GM12892 (cell line): Measurements from ENCODE around the gene HDAC4.

Experiments
- DNase-seq: peaks from one replicate; pipeline ENCODE4 v3.0.0; 2011; ENCODE audit not compliant: insufficient read length
- FAIRE-seq: peaks from 2 replicates; lab custom pipeline; 2011; peaks lifted over from hg19 to GRCh38; lab: Jason Lieb, UNC
- POLR2A ChIP-seq: IDR thresholded peaks from 2 replicates; pipeline ENCODE4 v1.6.1; 2011; ENCODE audit warnings: low read depth, low read length, control low read depth
- POLR2AphosphoS5 ChIP-seq: IDR thresholded peaks from 2 replicates; pipeline ENCODE4 v1.6.1; 2011; ENCODE audit warnings: low read depth, low read length, control low read depth
- TAF1 ChIP-seq: IDR thresholded peaks from 2 replicates; pipeline ENCODE4 v1.6.1; 2011; ENCODE audit warnings: low read depth, mild to moderate bottlenecking, control low read depth, low read length, borderline replicate concordance

The HDAC4 gene

DNA sequence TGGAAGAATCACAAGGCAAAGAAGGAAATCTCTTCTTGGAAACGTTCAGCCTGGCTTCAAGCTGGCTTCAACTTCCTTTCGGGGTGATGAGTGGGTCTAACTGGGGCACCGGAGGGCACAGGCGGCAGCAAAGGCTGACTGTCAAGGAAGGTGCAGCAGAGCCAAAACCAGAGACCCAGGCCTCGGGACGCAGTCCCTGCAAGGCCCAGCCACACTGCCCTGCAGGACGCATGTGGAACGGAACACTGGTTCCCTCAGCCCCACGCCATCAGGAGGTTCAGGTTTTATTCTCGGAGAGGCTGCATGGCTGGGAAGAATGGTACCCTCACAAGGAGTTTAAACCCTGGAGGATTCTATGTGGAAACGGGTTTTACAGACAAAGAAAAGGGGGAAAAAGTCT, 165.5 kb downstream of the HDAC4 start:
- FAIRE-seq = no peak

DNA sequence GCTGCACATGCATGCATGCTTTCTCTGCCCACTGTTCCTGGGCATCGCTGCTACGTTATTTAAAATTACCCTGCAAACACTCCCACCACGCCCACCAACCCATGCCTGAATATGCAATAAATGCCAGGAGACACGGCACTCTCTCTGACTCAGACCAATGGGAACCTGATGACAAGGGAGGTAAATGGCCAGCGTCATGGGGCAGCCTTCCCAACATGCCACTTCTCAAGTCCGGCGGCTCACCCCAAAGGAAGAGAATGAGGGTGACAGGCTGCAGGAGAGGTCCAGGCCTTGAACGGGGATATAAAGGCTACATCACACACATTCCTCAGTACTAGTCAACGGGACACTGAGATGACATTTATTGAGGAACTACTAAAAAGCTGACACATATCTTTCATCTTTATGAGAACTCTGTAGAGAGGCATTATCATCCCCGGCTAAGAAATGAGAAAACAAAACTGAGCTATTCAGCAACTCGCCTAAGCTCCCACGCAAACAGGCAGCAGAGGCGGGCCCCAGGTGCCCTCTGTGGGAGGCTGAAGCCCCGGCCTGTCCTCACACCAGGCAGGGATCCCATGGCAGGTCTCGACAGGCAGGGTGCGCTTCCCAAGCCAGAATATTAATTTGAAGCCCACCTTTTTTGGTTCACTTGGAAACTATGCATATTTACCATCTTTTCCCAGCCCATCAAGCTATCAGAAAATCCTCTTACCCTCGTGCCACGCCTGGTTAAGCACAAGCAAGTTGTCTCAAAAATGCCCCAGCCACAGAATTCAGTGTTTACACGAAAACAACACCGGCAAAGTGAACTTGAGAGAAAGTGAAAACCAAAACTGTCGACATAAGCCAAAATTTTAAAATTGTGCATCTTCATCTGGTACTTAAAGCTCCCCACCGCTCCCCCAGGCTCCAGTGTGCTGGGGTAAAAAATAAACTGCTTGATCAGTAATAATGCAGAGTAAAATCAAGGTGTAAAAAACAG, 166.3 kb downstream of the HDAC4 start:
- DNase-seq (no peak), FAIRE-seq (no peak)
- no peak for TF ChIP-seq POLR2A
- TF ChIP-seq TAF1 = no peak
- TF ChIP-seq POLR2AphosphoS5 = no peak

More for the DNA sequence above, 165.5 kb downstream of the HDAC4 start:
- TF ChIP-seq POLR2A = no peak
- no peak for TF ChIP-seq TAF1
- no peak for TF ChIP-seq POLR2AphosphoS5
- no peak for DNase-seq

DNA sequence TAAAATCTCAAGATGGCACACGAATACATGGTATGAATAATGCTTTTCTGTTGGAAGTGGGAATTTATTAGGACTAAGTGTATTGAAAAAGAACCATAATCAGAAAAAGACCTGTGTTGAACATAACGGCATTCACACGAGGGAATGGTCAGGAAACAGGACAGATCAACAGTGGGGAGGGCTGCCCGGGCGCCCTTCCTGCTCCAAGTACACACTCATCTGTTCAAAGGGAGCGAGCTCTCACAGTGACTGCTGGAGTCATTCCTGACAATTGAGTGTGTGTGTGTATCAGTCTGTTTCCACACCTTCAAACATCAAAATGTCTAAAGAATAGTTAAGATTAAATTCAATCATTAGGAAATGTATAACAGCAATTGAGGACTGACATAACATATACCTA, 167.2 kb downstream of the HDAC4 start:
- FAIRE-seq (peak; percentile 33), DNase-seq (no peak)
- TF ChIP-seq TAF1 (no peak), POLR2A (no peak), POLR2AphosphoS5 (no peak)

DNA sequence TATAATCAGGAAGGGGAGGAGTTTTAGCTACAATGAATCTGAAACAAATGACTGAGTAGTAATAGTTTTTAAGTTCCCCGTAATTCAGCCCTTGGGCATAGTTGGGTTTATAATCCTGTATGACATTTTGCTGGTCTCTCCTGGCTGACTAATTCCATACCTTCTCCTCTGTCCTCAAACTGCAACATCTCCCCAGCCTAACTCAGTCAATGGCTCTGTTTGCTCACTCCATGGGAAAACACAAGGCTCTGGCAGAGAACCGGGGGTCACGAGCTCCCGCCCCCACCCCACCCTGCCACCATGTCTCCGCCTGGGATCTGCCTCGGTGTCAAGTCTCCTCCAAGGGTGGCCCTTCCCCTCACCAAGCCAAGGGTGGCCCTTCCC, 168.6 kb downstream of the HDAC4 start:
- FAIRE-seq (no peak), DNase-seq (no peak)
- no peak for TF ChIP-seq TAF1
- no peak for TF ChIP-seq POLR2AphosphoS5
- TF ChIP-seq POLR2A = no peak

DNA sequence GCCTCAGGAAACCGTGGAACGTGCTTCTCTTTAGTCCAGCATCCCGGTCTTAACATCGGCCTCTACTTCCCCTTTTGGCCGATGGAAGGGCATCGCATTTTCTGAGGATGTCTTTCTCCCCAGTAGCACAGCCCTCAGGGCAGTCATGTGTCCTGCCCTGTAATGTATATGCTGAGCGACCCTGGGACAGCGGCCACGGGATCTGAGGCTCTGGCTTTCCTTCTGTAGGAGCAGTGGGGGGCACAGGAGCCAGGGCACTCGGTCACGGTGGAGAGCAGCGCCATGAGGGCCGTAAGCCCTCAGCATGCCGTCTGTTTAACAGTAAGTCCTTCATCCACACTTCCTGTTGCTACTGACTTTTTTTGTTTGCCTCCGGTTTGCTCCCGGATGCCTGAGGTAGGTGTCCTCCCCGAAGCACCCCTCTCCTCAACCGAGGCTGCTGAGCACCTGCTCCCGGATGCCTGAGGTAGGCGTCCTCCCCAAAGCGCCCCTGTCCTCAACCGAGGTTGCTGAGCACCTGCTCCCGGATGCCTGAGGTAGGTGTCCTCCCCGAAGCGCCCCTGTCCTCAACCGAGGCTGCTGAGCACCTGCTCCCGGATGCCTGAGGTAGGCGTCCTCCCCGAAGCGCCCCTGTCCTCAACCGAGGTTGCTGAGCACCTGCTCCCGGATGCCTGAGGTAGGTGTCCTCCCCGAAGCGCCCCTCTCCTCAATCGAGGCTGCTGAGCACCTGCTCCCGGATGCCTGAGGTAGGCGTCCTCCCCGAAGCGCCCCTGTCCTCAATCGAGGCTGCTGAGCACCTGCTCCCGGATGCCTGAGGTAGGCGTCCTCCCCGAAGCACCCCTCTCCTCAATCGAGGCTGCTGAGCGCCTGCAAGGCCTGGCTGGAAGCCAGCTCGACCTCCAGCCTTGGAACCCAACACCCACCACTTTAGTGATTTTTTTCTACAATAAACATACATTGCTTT, 169.3 kb downstream of the HDAC4 start:
- no peak for DNase-seq
- FAIRE-seq = no peak
- TF ChIP-seq POLR2A = no peak
- TF ChIP-seq TAF1 = no peak
- TF ChIP-seq POLR2AphosphoS5 = no peak

DNA sequence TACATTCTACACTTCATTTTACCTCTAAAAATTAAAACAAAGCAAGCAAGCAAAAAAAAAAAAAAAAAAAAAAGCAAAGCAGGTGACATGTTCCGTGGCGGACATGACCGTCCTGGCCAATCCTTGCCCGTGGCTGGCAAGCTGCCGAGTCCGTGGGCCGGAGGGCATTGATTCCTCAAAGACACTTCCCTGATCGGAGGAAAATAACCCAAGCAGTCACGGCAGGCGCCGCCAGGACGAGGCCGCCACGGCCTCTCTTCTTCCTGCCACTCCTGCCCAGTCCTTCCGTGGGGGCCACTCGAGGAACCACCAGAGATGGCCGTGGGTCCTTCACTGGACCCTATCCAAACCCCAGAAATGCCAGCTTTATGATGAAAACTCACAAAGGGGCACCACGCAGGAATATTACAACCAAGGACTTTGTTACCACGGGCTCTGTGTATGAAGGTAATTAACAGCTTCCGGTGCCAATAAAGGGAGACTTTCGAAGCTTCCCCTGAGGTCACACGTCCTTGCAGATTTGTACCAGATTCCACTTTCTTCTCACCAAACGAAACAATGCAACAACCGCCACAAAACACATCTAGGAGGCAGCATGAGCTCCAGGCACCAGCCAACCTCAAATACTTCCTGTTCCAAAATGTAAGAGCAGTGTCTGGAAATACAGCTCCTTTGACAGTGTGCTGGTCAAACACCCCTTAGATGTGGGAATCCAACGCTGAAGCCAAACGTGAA, 170.3 kb downstream of the HDAC4 start:
- FAIRE-seq (no peak), DNase-seq (no peak)
- TF ChIP-seq POLR2A = no peak
- TF ChIP-seq POLR2AphosphoS5 = no peak
- no peak for TF ChIP-seq TAF1

DNA sequence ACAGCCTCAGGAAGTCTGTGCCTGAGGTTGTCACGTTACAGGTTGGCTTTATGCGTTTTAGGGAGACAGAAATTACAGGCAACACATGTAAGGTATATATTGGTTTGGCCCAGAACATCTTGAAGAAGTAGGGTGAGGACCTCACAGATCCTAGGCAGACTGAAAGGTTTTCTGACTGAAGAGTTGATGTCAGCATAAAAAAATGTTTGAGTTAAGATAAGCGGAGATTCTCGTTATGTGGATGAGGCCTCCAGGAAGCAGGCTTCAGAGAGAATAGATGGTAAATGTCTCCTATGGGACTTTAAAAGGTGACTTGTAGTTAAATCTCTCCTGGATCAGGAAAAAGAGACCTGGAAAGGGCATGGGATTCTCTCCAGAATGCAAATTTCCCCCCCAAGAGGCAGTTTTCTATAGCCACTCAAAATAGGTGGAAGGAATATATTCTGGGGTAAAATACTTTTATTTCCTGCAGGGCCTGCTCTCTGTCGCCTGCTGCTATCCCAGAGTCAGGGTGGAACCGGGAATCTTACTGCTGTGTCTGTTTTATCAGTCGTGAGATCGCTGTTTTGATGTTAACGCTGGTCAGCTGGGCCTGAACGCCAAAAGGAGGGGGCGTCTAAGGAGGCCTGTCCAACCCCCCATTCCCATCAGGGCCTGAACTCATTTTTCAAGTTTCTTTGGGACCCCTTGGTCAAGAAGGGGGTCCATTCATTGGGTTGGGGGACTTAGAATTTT, 171.1 kb downstream of the HDAC4 start:
- FAIRE-seq = no peak
- TF ChIP-seq POLR2A = no peak
- no peak for TF ChIP-seq POLR2AphosphoS5
- TF ChIP-seq TAF1 = no peak
- DNase-seq = no peak

DNA sequence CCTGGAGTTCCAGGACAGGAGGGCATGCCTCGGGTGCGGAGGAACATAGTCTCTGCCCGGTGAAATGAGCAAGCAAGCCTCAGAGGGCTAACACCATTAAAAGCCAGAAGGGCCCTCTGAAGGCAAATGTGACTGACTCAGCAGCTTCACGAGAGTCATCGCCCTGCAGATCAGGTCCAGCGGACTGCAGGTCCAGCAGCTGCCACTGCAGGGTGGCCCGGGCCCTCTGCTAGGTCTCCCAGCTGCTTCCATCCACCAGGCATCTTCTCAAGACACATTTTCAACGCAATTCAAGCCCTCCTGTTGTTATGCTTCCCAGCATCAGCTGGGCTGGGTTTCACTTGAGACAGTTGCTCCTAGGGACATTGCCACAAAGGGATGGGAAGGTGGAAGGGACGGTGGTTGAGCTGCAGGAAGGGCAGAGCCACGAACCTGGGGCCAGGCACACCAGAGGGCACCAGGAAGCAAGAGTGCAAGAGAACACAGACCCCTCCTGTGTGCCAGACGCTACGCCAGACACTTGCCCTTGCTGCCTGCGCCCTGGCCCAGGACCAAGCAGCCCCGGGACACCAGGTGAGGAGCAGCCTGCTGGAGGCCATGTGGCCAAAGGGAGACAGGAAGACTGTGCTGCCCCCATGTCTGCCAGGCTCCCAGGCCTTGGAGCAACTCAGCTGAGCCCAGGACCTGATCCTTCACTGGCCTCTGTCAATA, 173.0 kb downstream of the HDAC4 start:
- no peak for DNase-seq
- FAIRE-seq = no peak
- TF ChIP-seq POLR2AphosphoS5 (no peak), POLR2A (no peak), TAF1 (no peak)

DNA sequence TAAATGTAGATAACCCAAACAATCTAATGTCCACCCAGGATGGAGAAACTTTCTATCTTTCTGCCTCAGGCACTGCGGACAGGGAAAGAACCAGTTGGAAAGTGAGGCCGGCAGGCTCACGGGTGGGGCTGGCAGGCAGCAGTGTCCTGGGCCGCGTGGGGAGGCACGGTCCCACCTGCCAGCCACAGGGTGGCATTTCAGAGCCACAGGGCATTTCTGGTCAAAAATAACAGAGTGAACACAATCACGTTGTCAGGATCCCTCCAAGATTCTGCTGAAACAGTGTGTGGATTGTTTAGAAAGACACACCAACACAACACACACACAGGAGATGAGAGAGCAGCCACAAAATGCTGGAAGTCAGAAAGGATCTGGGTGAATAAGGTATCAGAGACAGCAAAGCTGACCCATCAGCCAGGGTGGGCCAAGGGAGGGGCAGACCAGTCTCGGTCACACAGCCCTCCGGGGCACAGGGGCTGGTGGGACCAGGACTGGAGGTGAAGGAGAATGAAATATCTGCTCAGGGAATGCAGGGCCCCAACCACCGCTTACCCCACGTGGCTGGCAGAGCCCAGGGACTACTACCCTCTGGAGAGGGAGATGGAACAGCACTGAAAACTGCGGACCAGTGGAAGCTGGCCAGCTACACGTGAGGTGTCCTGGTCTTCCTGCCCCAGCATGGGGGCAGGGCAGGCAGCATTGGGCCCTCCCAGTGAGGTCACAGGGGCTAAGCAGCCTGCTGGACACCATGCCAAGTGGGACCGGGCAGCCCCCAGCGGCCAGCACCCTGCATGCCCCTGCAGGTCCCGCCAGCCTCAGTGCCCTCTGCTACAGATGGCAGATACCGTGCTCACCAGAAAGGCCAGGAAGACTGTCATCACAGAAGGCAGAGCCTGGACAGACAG, 173.9 kb downstream of the HDAC4 start:
- DNase-seq (no peak), FAIRE-seq (no peak)
- no peak for TF ChIP-seq TAF1
